Retinal pigment epithelial cell (primary cell): ENCODE measurements around the gene ADAMTS15.

Experiments used
- DNase-seq: peaks from one replicate; pipeline ENCODE4 v3.0.0-alpha.2; 2010; ENCODE audit warnings: low read depth
- H3K4me3 ChIP-seq: 2 replicates; pipeline ENCODE4 v1.5.1; 2011; ENCODE audit warnings: mild to moderate bottlenecking, low read length, control low read depth, moderate library complexity
- TF ChIP-seq, protein P1 (sequence below): conservative IDR thresholded peaks from 2 replicates; pipeline ENCODE4 v1.5.1; 2011; ENCODE audit warnings: low read depth, low read length, control low read depth, inconsistent platforms

ADAMTS15 gene

DNA sequence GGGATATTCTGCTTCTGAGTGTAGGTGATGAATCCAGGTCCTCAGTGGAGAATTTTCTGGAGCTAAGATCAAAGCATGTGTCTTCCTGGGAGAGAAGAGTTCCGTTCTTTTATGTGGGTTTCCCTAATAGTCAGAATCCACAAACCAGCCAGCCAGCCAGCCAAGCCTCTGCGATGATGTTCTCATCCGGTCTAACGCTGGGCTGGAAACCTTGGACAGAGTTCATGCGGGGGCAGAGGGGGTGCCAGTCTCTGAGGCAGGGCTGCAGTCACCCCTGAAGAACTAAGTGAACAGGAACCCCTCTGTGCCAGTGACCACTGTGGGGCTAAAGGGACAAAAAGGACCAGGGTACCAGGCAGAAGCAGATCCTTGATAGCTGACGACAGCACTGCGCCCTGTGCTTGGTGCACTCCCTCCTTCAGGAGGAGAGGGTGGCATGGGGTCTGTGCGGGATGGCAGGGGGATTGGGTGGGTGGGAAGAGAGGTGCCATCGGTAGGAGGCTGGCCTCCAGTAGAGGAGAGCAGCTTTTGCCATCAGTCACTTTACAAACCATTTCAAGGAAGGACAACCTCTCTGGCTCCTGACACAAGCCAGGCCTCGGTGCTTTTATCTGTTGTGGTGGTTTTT lies 27.1 kb downstream of the ADAMTS15 start:
- DNase-seq = no peak
- TF ChIP-seq, protein P1, sequence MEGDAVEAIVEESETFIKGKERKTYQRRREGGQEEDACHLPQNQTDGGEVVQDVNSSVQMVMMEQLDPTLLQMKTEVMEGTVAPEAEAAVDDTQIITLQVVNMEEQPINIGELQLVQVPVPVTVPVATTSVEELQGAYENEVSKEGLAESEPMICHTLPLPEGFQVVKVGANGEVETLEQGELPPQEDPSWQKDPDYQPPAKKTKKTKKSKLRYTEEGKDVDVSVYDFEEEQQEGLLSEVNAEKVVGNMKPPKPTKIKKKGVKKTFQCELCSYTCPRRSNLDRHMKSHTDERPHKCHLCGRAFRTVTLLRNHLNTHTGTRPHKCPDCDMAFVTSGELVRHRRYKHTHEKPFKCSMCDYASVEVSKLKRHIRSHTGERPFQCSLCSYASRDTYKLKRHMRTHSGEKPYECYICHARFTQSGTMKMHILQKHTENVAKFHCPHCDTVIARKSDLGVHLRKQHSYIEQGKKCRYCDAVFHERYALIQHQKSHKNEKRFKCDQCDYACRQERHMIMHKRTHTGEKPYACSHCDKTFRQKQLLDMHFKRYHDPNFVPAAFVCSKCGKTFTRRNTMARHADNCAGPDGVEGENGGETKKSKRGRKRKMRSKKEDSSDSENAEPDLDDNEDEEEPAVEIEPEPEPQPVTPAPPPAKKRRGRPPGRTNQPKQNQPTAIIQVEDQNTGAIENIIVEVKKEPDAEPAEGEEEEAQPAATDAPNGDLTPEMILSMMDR = no peak
- no peak overlapping the region for H3K4me3 ChIP-seq

DNA sequence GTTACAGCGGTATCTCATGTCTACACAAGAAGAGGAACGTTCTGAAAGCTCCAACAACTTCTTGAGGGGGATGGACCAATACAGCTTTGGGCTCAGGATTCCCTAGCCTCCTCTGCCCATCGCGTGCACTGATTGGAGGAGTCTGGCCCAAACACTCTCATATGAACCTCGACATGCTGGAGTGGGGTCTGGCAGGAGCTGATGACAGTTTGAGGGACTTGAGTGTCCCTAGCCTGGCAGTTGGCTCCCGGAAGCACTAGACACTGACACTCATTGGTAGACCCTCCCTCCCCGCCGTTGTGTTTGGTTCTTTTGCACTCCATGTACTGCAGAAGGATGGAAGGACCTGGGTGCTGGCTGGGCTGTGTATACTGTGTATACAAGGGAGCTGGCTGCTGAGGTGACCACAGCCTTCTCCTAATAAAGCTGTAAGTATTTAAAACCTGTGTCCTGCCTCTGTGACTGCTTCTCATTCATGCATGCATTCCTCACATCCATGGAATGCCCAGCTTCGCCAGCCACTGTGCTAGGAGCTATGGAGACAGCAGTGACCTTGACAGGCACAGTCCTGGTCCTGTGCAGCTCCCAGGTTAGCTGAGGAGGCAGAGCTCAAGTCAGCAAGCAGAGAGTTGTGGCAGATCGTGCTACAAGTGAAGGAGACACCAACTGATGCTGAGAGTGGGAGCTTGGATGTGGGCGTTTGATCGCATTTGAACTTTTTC lies 27.9 kb downstream of the ADAMTS15 start:
- TF ChIP-seq, protein P1 = no peak
- no peak overlapping the region for H3K4me3 ChIP-seq
- DNase-seq = peak; percentile 23

DNA sequence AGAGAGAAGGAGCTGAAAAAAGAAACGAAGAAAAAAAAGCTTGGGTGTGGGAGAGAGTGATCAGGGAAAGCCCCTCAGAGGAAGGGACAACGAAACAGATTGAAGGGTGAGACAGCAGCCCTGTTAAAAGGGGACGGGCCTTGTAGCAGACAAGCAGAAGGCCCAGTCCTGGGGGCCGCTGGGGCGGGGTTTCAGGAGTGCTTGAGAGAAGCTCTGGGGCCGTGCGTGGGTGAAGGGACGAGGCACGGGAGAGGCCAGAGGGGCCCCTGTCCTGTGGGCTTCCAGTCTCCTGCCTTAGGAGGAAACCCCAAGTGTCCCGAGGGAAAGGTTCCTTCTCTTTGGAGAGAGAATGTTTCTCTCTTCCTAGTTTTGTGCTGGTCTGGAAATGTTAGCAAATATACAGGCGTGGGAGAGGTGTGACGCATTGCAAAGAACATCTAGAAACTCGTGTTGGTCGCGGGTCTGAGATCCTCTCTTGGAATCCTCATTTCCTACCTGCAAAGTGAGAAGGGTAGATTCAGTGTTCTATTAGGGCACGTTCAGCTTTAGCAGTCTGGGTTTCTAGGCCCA lies 28.6 kb downstream of the ADAMTS15 start:
- no peak for DNase-seq
- H3K4me3 ChIP-seq = no peak overlapping the region
- TF ChIP-seq, protein P1 = no peak

DNA sequence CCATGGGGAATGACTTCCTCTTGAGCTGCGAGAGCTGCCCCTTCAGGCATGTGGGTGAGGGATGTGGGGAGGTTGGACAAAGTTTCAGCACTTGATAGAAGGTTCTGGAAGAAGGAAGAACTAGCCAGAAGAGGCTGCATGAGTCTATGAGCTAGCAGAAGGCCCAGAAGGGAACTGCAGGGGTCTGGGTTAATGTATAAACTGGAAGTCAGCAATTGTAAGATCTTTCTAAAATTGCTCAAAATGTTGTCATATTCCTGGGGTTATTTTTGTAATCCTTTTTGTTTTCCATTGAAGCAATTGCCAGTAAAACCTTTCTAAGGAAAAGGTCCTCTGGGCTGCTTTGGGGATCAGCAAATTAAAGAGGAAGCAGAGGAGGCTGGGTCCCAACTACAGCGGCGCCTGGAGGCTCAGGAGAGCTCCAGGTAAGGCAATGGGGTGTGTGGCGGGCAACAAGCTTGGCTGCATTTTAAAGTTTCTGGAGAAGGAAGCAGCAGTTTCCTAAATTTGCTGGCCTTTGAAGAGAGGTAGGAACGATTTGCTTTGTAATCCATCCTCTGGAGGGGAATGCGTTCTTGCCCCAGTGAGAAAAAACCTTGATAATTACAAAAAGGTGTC lies 29.2 kb downstream of the ADAMTS15 start:
- H3K4me3 ChIP-seq = no peak overlapping the region
- TF ChIP-seq, protein P1 = no peak
- DNase-seq = no peak

DNA sequence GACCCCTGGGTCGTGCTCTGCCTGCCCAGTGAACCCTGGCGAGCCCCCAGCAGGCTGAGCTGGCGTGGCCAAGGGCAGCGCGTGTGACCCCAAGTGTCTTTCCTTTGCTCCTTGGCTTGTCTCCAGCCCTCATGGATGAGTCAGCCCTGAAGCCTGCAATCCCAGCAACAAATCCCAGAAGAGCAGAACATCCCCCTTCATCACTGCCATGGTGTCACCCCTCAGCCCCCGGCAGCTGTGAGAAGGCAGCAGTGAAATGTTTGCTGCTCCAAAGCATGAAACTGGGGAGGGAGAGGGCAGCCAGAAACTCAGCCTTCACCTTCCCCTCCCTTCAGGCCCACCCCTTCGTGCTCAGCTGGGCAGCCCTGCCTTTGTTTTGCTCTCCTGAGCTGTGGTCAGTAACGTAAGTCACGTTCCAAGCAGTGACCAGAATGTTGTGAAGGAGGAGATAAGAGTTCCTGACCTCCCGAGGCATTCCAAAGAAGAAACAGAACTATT lies 29.8 kb downstream of the ADAMTS15 start:
- H3K4me3 ChIP-seq = no peak overlapping the region
- TF ChIP-seq, protein P1 = no peak
- peak; percentile 46 for DNase-seq

DNA sequence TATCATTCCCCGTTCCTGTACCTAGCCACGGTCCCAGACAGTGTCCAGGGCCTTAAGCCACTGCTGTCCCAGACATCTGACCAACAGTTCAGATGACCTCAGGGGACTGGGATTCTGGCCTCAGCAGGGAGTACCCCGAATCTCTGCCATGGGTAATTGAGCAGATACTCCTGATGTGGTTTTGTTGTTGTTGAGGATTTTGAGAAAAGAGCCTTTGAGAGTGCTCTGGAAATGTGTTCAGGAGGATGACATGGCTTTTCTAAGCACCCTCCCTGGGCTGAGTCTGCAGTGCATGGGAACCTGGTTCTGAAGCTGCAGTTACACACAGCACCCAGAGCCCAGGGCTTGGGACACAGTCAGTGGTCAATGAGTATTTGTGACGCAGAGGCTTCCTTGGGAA lies 30.4 kb downstream of the ADAMTS15 start:
- TF ChIP-seq, protein P1 = no peak
- no peak for DNase-seq
- H3K4me3 ChIP-seq = no peak overlapping the region
